H9 (cell line): Measurements from ENCODE around the gene USP21. TPM values are rescaled to one million over a fixed set of nuclear protein-coding genes. Genes with fewer than 3 reads are reported as not detected.
A peak's percentile ranks its signal among the peaks of the same experiment; 100 is the strongest.

Experiments
- DNase-seq: peaks from one replicate; pipeline ENCODE4 v3.0.0-alpha.2; 2017
- H2AFZ ChIP-seq: one replicate; pipeline ENCODE4 v1.6.1; 2013; ENCODE audit warnings: mild to moderate bottlenecking, low read length, control low read depth, moderate library complexity
- H2AK5ac ChIP-seq: 2 replicates; pipeline ENCODE4 v1.6.1; 2013; ENCODE audit warnings: low read length, control low read depth, mixed read lengths; ENCODE audit not compliant: insufficient read length
- H2BK120ac ChIP-seq: one replicate; pipeline ENCODE4 v1.6.1; 2013; ENCODE audit warnings: low read depth, mild to moderate bottlenecking, low read length, control low read depth, inconsistent platforms; ENCODE audit not compliant: poor library complexity, severe bottlenecking
- H2BK12ac ChIP-seq: 2 replicates; pipeline ENCODE4 v1.6.1; 2013; ENCODE audit warnings: low read length, control low read depth, mixed read lengths, low read depth; ENCODE audit not compliant: insufficient read length
- H2BK15ac ChIP-seq: 2 replicates; pipeline ENCODE4 v1.6.1; 2013; ENCODE audit warnings: low read depth, low read length, control low read depth
- H2BK20ac ChIP-seq: one replicate; pipeline ENCODE4 v1.6.1; 2013; ENCODE audit warnings: low read depth, mild to moderate bottlenecking, low read length, control low read depth, inconsistent platforms; ENCODE audit not compliant: poor library complexity, severe bottlenecking
- H2BK5ac ChIP-seq: 2 replicates; pipeline ENCODE4 v1.6.1; 2013; ENCODE audit warnings: low read length, control low read depth, mixed read lengths; ENCODE audit not compliant: insufficient read length
- H3K14ac ChIP-seq: 2 replicates; pipeline ENCODE4 v1.6.1; 2013; ENCODE audit warnings: low read length, control low read depth; ENCODE audit not compliant: insufficient read depth
- H3K18ac ChIP-seq: 2 replicates; pipeline ENCODE4 v1.6.1; 2013; ENCODE audit warnings: low read depth, mild to moderate bottlenecking, mixed read lengths, low read length, control low read depth; ENCODE audit not compliant: insufficient read length
- H3K23ac ChIP-seq: 2 replicates; pipeline ENCODE4 v1.6.1; 2013; ENCODE audit warnings: low read length, control low read depth, mixed read lengths, low read depth; ENCODE audit not compliant: insufficient read length
- H3K23me2 ChIP-seq: 2 replicates; pipeline ENCODE4 v1.6.1; 2013; ENCODE audit warnings: low read depth, mild to moderate bottlenecking, mixed read lengths, low read length, control low read depth; ENCODE audit not compliant: insufficient read length, poor library complexity, severe bottlenecking
- H3K27ac ChIP-seq: 2 replicates; pipeline ENCODE4 v1.5.1; 2013; ENCODE audit warnings: low read length, control low read depth, mixed read lengths, low read depth; ENCODE audit not compliant: insufficient read length
- H3K27me3 ChIP-seq: 2 replicates; pipeline ENCODE4 v1.6.1; 2013; ENCODE audit warnings: low read length, control low read depth, inconsistent platforms; ENCODE audit not compliant: insufficient read depth
- H3K4ac ChIP-seq: 2 replicates; pipeline ENCODE4 v1.6.1; 2013; ENCODE audit warnings: low read depth, mild to moderate bottlenecking, control low read depth, inconsistent platforms, low read length, moderate library complexity
- H3K4me1 ChIP-seq: 2 replicates; pipeline ENCODE4 v1.6.1; 2013; ENCODE audit warnings: low read length, control low read depth, inconsistent platforms; ENCODE audit not compliant: insufficient read depth
- H3K4me2 ChIP-seq: 2 replicates; pipeline ENCODE4 v1.6.1; 2013; ENCODE audit warnings: low read length, control low read depth, mixed read lengths; ENCODE audit not compliant: insufficient read length, insufficient read depth
- H3K56ac ChIP-seq: 2 replicates; pipeline ENCODE4 v1.6.1; 2013; ENCODE audit warnings: low read depth, mild to moderate bottlenecking, mixed read lengths, low read length, control low read depth; ENCODE audit not compliant: insufficient read length
- H3K79me1 ChIP-seq: 2 replicates; pipeline ENCODE4 v1.6.1; 2013; ENCODE audit warnings: low read depth, mild to moderate bottlenecking, moderate library complexity, low read length, control low read depth, inconsistent platforms; ENCODE audit not compliant: insufficient read depth, poor library complexity, severe bottlenecking
- H3K79me2 ChIP-seq: 2 replicates; pipeline ENCODE4 v1.6.1; 2013; ENCODE audit warnings: low read length, control low read depth, inconsistent platforms; ENCODE audit not compliant: insufficient read depth
- H3K9ac ChIP-seq: 2 replicates; pipeline ENCODE4 v1.6.1; 2013; ENCODE audit warnings: low read length, control low read depth, mixed read lengths; ENCODE audit not compliant: insufficient read length; ENCODE audit errors: extremely low read depth
- H3K9me3 ChIP-seq: one replicate; pipeline ENCODE4 v1.6.1; 2013; ENCODE audit warnings: low read depth, low read length, inconsistent platforms; ENCODE audit not compliant: control insufficient read depth
- H3T11ph ChIP-seq: one replicate; pipeline ENCODE4 v1.6.1; 2013; ENCODE audit warnings: mild to moderate bottlenecking, low read length, control low read depth, inconsistent platforms
- H4K20me1 ChIP-seq: one replicate; pipeline ENCODE4 v1.6.1; 2013; ENCODE audit not compliant: control insufficient read depth, insufficient read length, insufficient read depth
- H4K5ac ChIP-seq: 2 replicates; pipeline ENCODE4 v1.6.1; 2013; ENCODE audit warnings: low read depth, mild to moderate bottlenecking, mixed read lengths, low read length, control low read depth; ENCODE audit not compliant: insufficient read length
- H4K8ac ChIP-seq: replicated peaks from 2 replicates; pipeline ENCODE4 v1.6.1; 2013; ENCODE audit warnings: low read length, control low read depth, mixed read lengths, low read depth; ENCODE audit not compliant: insufficient read length
- H4K91ac ChIP-seq: 2 replicates; pipeline ENCODE4 v1.6.1; 2013; ENCODE audit warnings: low read depth, mild to moderate bottlenecking, moderate library complexity, mixed read lengths, low read length, control low read depth; ENCODE audit not compliant: insufficient read length
- H3K27ac Mint-ChIP-seq, 3 experiments: 2 replicates in 2 of 3; 3 replicates in 1 of 3; pipeline ENCODE4 v1.8.0; 2020 to 2021; ENCODE audit warnings: mixed read lengths in 3 of 3, mild to moderate bottlenecking in 1 of 3, moderate library complexity in 1 of 3
- H3K27me3 Mint-ChIP-seq: 2 replicates; pipeline ENCODE4 v1.8.0; 2021; ENCODE audit warnings: low read depth, mild to moderate bottlenecking, moderate library complexity, mixed read lengths
- H3K36me3 Mint-ChIP-seq, 3 experiments: 2 replicates in 2 of 3; 3 replicates in 1 of 3; pipeline ENCODE4 v1.8.0; 2020 to 2021; ENCODE audit warnings: low read depth in 3 of 3, mixed read lengths in 3 of 3; ENCODE audit not compliant: insufficient read depth in 1 of 3
- H3K4me1 Mint-ChIP-seq, 2 experiments: 2 replicates each; pipeline ENCODE4 v1.8.0; 2020; ENCODE audit warnings: mixed read lengths in 2 of 2
- H3K4me3 Mint-ChIP-seq, 2 experiments: 2 replicates in 1 of 2; 3 replicates in 1 of 2; pipeline ENCODE4 v1.8.0; 2020 to 2021; ENCODE audit warnings: mild to moderate bottlenecking in 2 of 2, mixed read lengths in 2 of 2, moderate library complexity in 1 of 2
- H3K9me3 Mint-ChIP-seq, 2 experiments: 2 replicates in 1 of 2; 3 replicates in 1 of 2; pipeline ENCODE4 v1.8.0; 2020; ENCODE audit warnings: mild to moderate bottlenecking in 2 of 2, mixed read lengths in 2 of 2, moderate library complexity in 1 of 2
- WGBS: extraction: QIAGEN DNeasy Blood & Tissue Kit; methylation state at CpG from one replicate; pipeline ENCODE4 v1.1.7; 2013; ENCODE audit warnings: missing lambda C conversion rate, low lambda C conversion rate, mixed read lengths; ENCODE audit not compliant: insufficient read length; ENCODE audit errors: extremely low coverage; 5-methylcytosine and 5-hydroxymethylcytosine counted together
- total RNA-seq: library from RNA; stranded (reverse); gene quantifications from 2 replicates; pipeline ENCODE4 v1.2.1, GENCODE V29; 2021
- TF ChIP-seq, protein P1 (sequence below): fragments of 200-600 bp; sonication (generic); conservative IDR thresholded peaks from 3 replicates; pipeline ENCODE4 v1.8.0; 2021; ENCODE audit warnings: antibody characterized with exemption, mild to moderate bottlenecking

Gene USP21
- total RNA-seq, 1 experiment from 2014 or later: 17.9 TPM

DNA sequence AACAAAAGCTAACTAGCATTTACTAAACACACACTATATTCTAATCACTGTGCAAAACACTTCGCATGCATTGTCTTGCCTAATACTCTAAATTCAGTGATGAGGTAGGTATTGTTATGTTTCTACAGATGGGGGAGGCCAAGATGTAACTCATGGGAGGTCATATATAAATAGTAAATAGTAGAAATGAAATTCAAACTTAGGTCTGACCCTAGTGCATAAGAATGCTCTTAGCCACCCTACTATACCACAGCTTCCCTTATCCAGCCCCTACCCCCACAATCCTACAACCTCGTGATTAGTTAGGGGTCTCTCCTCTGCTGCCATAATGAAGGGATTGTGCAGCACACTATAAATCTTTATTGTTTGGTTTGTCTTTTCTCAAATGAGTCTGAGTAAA, 44.7 kb upstream of the USP21 start:
- no peak overlapping the region for H2BK5ac ChIP-seq
- H3K23ac ChIP-seq: no peak overlapping the region
- no peak overlapping the region for H4K8ac ChIP-seq
- no peak overlapping the region for H3K18ac ChIP-seq
- H3K79me2 ChIP-seq: peaks cover 10% of the 10 kb centered on the region; the same call in 1 of the 2 replicates
- no peak overlapping the region for H2AK5ac ChIP-seq
- H3K27me3 Mint-ChIP-seq: no peaks in the 10 kb centered on the region
- no peak overlapping the region for H3K9ac ChIP-seq
- H3K9me3 Mint-ChIP-seq: no peaks in the 10 kb centered on the region
- peaks cover 9% of the 10 kb centered on the region for H3K23me2 ChIP-seq
- H2BK15ac ChIP-seq: no peak overlapping the region
- no peak overlapping the region for H3K4ac ChIP-seq
- no peaks in the 10 kb centered on the region for H3K9me3 ChIP-seq
- H3K4me2 ChIP-seq: no peak overlapping the region
- H4K20me1 ChIP-seq: no peaks in the 10 kb centered on the region
- no CpG with 5 or more reads among the region's 2 CpGs for WGBS
- peaks cover 18 to 19% of the 10 kb centered on the region in 2 experiments for H3K4me1 Mint-ChIP-seq
- no peaks in the 10 kb centered on the region for H3K27me3 ChIP-seq
- H4K5ac ChIP-seq: no peak overlapping the region
- no peak overlapping the region for H3K27ac ChIP-seq
- H3K4me1 ChIP-seq: peaks cover 5% of the 10 kb centered on the region; the same call in 1 of the 2 replicates
- H3K79me1 ChIP-seq: peaks cover 3% of the 10 kb centered on the region
- peaks cover 0 to 6% (median under 1%) of the 10 kb centered on the region in 3 experiments; a peak in 6 of 7 replicates for H3K36me3 Mint-ChIP-seq
- no peak overlapping the region for H2AFZ ChIP-seq
- no peak for DNase-seq
- no peak overlapping the region for H3K56ac ChIP-seq
- no peak overlapping the region for H3T11ph ChIP-seq
- TF ChIP-seq, protein P1, sequence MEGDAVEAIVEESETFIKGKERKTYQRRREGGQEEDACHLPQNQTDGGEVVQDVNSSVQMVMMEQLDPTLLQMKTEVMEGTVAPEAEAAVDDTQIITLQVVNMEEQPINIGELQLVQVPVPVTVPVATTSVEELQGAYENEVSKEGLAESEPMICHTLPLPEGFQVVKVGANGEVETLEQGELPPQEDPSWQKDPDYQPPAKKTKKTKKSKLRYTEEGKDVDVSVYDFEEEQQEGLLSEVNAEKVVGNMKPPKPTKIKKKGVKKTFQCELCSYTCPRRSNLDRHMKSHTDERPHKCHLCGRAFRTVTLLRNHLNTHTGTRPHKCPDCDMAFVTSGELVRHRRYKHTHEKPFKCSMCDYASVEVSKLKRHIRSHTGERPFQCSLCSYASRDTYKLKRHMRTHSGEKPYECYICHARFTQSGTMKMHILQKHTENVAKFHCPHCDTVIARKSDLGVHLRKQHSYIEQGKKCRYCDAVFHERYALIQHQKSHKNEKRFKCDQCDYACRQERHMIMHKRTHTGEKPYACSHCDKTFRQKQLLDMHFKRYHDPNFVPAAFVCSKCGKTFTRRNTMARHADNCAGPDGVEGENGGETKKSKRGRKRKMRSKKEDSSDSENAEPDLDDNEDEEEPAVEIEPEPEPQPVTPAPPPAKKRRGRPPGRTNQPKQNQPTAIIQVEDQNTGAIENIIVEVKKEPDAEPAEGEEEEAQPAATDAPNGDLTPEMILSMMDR: no peak
- H3K27ac Mint-ChIP-seq: 0 out of 7 replicates have a peak overlapping the region, but pooled peaks of 1 of the 3 experiments have one; percentile 1
- no peak overlapping the region for H2BK12ac ChIP-seq
- no peak overlapping the region for H3K14ac ChIP-seq
- no peak overlapping the region for H3K4me3 Mint-ChIP-seq
- H2BK20ac ChIP-seq: no peak overlapping the region
- H4K91ac ChIP-seq: no peak overlapping the region
- no peak overlapping the region for H2BK120ac ChIP-seq
